Kidney epithelial cell (primary cell): Measurements from ENCODE around the gene ID2. TPM values are rescaled to one million over a fixed set of nuclear protein-coding genes. Genes with fewer than 3 reads are reported as not detected.

Experiments used
- DNase-seq: peaks from one replicate; pipeline ENCODE4 v3.0.0-alpha.2; 2010; ENCODE audit warnings: low read depth
- H3K27me3 ChIP-seq: 2 replicates; pipeline ENCODE4 v1.6.0; 2011; ENCODE audit warnings: low read length; ENCODE audit not compliant: control insufficient read depth, insufficient read depth
- H3K36me3 ChIP-seq: 2 replicates; pipeline ENCODE4 v1.5.1; 2011; ENCODE audit warnings: low read length; ENCODE audit not compliant: control insufficient read depth, insufficient read depth
- H3K4me3 ChIP-seq: 2 replicates; pipeline ENCODE4 v1.5.1; 2011; ENCODE audit warnings: low read depth, mild to moderate bottlenecking, control low read depth, low read length
- CTCF ChIP-seq: IDR thresholded peaks from 2 replicates; pipeline ENCODE4 v1.5.1; 2011; ENCODE audit warnings: mild to moderate bottlenecking, moderate library complexity, low read length, control low read depth, inconsistent platforms; ENCODE audit not compliant: insufficient read depth, poor library complexity, severe bottlenecking
- total RNA-seq: library from RNA; depleted of rRNA; stranded (reverse); fragments of >200 nt; gene quantifications from 2 replicates; pipeline ENCODE4 v1.2.3, GENCODE V29; 2015

Gene ID2
- total RNA-seq, 1 donor from 2014 or later, result 19.4 TPM

GRCh38 chr2:8650256-8650655, 31.6 kb upstream of the ID2 start:
- H3K4me3 ChIP-seq, result no peak overlapping the region
- DNase-seq, result no peak
- TF ChIP-seq CTCF, result no peak
- no peaks in the 10 kb centered on the region for H3K36me3 ChIP-seq
- no peaks in the 10 kb centered on the region for H3K27me3 ChIP-seq

GRCh38 chr2:8652774-8653426, 29.0 kb upstream of the ID2 start:
- Histone ChIP-seq H3K36me3 (no peaks in the 10 kb centered on the region), H3K4me3 (no peak overlapping the region), H3K27me3 (no peaks in the 10 kb centered on the region)
- no peak for DNase-seq
- TF ChIP-seq CTCF, result no peak

GRCh38 chr2:8653485-8653884, 28.4 kb upstream of the ID2 start:
- TF ChIP-seq CTCF, result no peak
- H3K36me3 ChIP-seq, result no peaks in the 10 kb centered on the region
- no peak for DNase-seq
- H3K27me3 ChIP-seq, result no peaks in the 10 kb centered on the region
- H3K4me3 ChIP-seq, result no peak overlapping the region

- Histone ChIP-seq H3K27me3 (no peaks in the 10 kb centered on the region), H3K4me3 (no peak overlapping the region), H3K36me3 (no peaks in the 10 kb centered on the region)
- DNase-seq, result no peak
- no peak for TF ChIP-seq CTCF
Observed at GRCh38 chr2:8654041-8654440, 27.8 kb upstream of the ID2 start.

- Histone ChIP-seq H3K27me3 (no peaks in the 10 kb centered on the region), H3K36me3 (no peaks in the 10 kb centered on the region), H3K4me3 (no peak overlapping the region)
- DNase-seq, result no peak
- TF ChIP-seq CTCF, result no peak
Observed at GRCh38 chr2:8654483-8654882, 27.4 kb upstream of the ID2 start.

- TF ChIP-seq CTCF, result no peak
- DNase-seq, result peak; percentile 67
- Histone ChIP-seq H3K36me3 (no peaks in the 10 kb centered on the region), H3K4me3 (no peak overlapping the region), H3K27me3 (no peaks in the 10 kb centered on the region)
Observed at GRCh38 chr2:8656160-8656641, 25.7 kb upstream of the ID2 start.
